ENCODE results near the gene THRB. TPM values are rescaled to one million over a fixed set of nuclear protein-coding genes. Genes with fewer than 3 reads are reported as not detected.

Gene THRB
- polyA plus RNA-seq, 1 of the 3 experiments (the other 2 are of a cell fraction) = 0.02 TPM

- Histone ChIP-seq H3K4me1 (ENCODE audit: control insufficient read depth in 1 of 2, insufficient read depth in 2 of 2, low read depth in 1 of 2, low read length in 1 of 2) (no peaks in the 10 kb centered on the region), H3K36me3 (replicated peaks in 1 of 2; ENCODE audit: control insufficient read depth in 1 of 2, insufficient read depth in 2 of 2, low read length in 1 of 2) (no peaks in the 10 kb centered on the region), H3K27me3 (ENCODE audit: insufficient read depth) (no peaks in the 10 kb centered on the region), H2AFZ (ENCODE audit: low read depth) (no peak overlapping the region), H3K9me2 (no peaks in the 10 kb centered on the region), H3K4me3 (ENCODE audit: low read depth in 2 of 2, low read length in 1 of 2) (no peak overlapping the region), H3K4me2 (no peak overlapping the region), H3K9me3 (no peaks in the 10 kb centered on the region), H3F3A (replicated peaks; ENCODE audit: insufficient read depth) (no peaks in the 10 kb centered on the region), H3K79me2 (ENCODE audit: insufficient read depth) (no peaks in the 10 kb centered on the region), H3K9ac (no peak overlapping the region), H3K27ac (ENCODE audit: low read depth in 2 of 2, low read length in 1 of 2) (no peak overlapping the region), H4K20me1 (ENCODE audit: insufficient read depth) (no peaks in the 10 kb centered on the region)
- 83% methylated on average over 4 of the region's 4 CpGs for WGBS (ENCODE audit: low lambda C conversion rate)
- no peak for DNase-seq
- ChIA-PET CTCF (no interaction called here), POLR2A (no interaction called here)
- no peak for TF ChIP-seq PBX3 (IDR thresholded peaks at IDR 0.05)
- no peak for TF ChIP-seq ELF1 (IDR thresholded peaks at IDR 0.05)
- no peak for TF ChIP-seq FOXM1 (IDR thresholded peaks at IDR 0.05; ENCODE audit: low read depth)
- no peak for TF ChIP-seq GATA2 (CRISPR knock-in tag; IDR thresholded peaks at IDR 0.05)
- no peak for TF ChIP-seq MAX (IDR thresholded peaks at IDR 0.05; ENCODE audit: low read depth)
- TF ChIP-seq EZH2phosphoT487 (IDR thresholded peaks at IDR 0.05; ENCODE audit: borderline replicate concordance, low read depth) = no peak
- no peak for TF ChIP-seq MXI1 (IDR thresholded peaks at IDR 0.05; ENCODE audit: low read depth, low read length)
- TF ChIP-seq SIN3A (IDR thresholded peaks at IDR 0.05; ENCODE audit: borderline replicate concordance, low read depth, low read length) = no peak
- no peak for TF ChIP-seq REST (IDR thresholded peaks at IDR 0.05; ENCODE audit: low read depth, low read length)
- TF ChIP-seq NFIC (IDR thresholded peaks at IDR 0.05; ENCODE audit: borderline replicate concordance) = no peak
- no peak for TF ChIP-seq RXRA (IDR thresholded peaks at IDR 0.05; ENCODE audit: borderline replicate concordance, low read depth)
- no peak for TF ChIP-seq EP300 (IDR thresholded peaks at IDR 0.05; ENCODE audit: borderline replicate concordance in 1 of 2, low read depth in 1 of 2, low read length in 1 of 2)
- no peak for TF ChIP-seq TAF1 (IDR thresholded peaks at IDR 0.05; ENCODE audit: borderline replicate concordance, low read depth, low read length)
- no peak for TF ChIP-seq USF2 (IDR thresholded peaks at IDR 0.05; ENCODE audit: borderline replicate concordance, low read depth, low read length)
- no peak for TF ChIP-seq POLR2AphosphoS5 (IDR thresholded peaks at IDR 0.05; ENCODE audit: low read depth, low read length)
- TF ChIP-seq RCOR1 (IDR thresholded peaks at IDR 0.05; ENCODE audit: low read length) = no peak
- no peak for TF ChIP-seq ZBTB33 (IDR thresholded peaks at IDR 0.05; ENCODE audit: borderline replicate concordance, low read depth)
- no peak for TF ChIP-seq FOXJ3 (CRISPR knock-in tag; IDR thresholded peaks at IDR 0.05)
- TF ChIP-seq CHD2 (IDR thresholded peaks at IDR 0.05; ENCODE audit: low read length, partially characterized antibody) = no peak
- no peak for TF ChIP-seq TEAD4 (IDR thresholded peaks at IDR 0.05; ENCODE audit: borderline replicate concordance, insufficient read depth)
These were observed 422.5 kb downstream of the THRB start for GRCh38 chr3:24072193-24072592.
